Effector CD4-positive, alpha-beta T cell (primary cell): ENCODE results near the gene PRKCE.
"Not testable (repeated sequence)": the region's sequence is repeated elsewhere in the genome, so short reads cannot be mapped to it uniquely, and the experiment has no call there.

Source experiments
- DNase-seq: peaks from one replicate; pipeline ENCODE4 v3.0.0-alpha.2; 2020

The PRKCE gene

GRCh38 chr2:46216213-46216612, 564.7 kb downstream of the PRKCE start:
- no peak for DNase-seq

GRCh38 chr2:46223514-46223913, 572.0 kb downstream of the PRKCE start:
- not testable (repeated sequence) for DNase-seq

- no peak for DNase-seq
Observed at GRCh38 chr2:46225150-46225625, 573.7 kb downstream of the PRKCE start.

DNA sequence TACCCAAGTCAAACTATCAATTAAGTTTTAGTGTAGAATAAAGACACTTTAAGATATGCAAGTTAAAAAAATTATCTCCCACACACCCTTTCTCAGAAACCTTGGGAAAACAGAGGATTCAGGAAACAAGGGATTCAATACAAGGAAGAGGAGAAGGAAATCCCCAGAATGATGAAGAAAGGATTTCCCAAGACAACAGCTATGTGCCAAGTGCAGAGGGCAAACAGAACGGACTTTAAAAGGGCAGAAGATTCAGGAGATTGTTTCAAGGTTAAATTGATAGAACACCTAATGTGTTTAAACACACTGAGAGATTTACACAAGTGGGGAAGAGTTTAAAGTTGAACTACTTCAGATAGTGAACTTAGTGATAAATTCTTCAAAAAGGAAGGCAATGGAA, 574.3 kb downstream of the PRKCE start:
- no peak for DNase-seq

GRCh38 chr2:46226620-46227019, 575.1 kb downstream of the PRKCE start:
- no peak for DNase-seq

DNA sequence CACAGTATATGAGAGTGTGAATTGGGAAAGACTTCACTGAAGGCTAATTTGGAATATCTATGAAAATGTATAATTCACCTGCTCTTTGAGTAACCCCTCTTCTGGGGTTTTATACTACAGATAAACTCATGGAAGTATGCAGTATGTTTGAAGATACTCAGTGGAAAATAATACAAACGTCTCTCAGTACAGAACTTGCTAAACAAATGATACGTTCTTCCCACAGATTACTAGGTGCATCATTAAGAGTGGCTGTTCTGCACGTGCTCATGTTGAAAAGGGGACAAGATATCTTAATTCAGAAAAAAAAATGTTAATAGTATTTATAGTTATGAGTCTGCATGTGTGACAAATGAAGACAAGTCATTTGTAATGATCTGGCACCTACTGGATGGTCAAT, 575.5 kb downstream of the PRKCE start:
- no peak for DNase-seq

DNA sequence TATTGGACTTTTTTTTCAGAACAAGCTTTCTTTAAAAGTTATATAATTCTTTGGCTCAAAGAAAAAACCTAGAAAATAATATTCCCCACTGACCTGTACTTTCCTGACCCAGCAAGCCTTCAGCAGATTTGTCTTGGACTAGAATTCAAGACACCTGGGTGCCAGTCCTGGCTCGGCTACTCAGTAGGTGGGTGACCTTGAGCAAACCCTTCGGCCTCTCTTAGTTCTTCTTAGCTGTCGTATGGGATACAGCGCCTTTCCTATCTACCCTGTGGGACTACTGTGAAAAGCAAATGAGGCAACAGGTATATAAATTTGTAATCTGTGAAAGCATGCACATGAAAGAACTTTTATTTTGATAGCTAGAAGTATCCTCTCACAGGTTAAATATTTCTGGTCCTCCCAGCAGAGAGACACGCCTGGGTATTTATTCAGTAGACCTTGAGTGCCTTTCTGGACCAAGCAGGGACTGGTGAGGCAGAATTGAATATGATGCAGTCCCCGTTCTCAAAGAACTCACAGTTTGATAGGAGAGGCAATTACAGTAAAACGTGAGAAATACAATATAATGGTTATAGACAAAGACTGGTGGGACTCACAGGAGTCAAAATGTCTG, 576.3 kb downstream of the PRKCE start:
- no peak for DNase-seq

DNA sequence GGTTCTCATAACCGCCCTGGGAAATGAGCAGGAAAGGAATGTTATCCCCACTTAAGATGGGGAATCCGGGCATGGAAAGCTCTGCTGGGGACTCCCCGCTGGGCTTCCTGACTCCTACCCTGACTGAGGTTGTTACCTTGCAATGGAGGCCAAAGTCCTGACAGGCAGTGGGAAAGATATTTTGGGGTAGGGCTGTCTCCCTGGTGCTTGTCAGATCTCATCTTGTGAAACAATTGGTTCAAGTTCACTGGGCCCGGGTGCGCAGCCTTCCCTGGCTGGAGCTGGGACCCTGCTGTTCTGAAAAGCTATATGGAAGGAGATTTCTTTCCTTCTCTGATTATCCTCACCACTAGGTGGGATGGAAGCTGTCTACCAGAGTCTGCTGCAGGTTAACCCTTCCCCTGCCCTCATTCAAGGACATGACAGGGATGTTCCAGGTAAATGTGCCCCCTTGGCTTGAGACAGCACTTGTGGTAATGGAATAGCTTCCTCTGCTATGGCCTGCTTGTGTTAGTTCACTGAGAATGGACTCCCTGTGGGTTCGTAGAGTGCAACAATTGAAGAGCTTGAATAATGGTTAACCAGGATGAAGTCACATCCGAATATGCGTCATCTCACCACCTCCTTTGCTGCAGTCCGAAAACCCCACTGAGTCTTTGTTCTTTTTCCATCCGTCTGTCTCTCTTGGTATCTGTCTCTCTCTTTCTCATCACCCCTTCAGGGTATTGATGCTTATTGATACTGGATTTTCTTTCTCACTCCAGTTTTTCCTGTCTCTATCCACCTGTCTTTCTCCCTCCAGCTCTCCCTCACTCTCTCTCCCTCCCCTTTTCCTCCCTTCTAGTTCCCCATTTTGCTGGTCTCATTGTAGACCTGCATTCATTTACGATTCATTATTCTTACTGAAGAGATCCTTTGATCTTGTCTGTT, 577.9 kb downstream of the PRKCE start:
- no peak for DNase-seq

GRCh38 chr2:46230115-46230571, 578.7 kb downstream of the PRKCE start:
- DNase-seq: no peak

- no peak for DNase-seq
Observed at GRCh38 chr2:46230677-46231425, 579.4 kb downstream of the PRKCE start.

GRCh38 chr2:46231721-46232120, 580.2 kb downstream of the PRKCE start:
- DNase-seq: no peak

GRCh38 chr2:46232860-46233259, 581.4 kb downstream of the PRKCE start:
- no peak for DNase-seq

DNA sequence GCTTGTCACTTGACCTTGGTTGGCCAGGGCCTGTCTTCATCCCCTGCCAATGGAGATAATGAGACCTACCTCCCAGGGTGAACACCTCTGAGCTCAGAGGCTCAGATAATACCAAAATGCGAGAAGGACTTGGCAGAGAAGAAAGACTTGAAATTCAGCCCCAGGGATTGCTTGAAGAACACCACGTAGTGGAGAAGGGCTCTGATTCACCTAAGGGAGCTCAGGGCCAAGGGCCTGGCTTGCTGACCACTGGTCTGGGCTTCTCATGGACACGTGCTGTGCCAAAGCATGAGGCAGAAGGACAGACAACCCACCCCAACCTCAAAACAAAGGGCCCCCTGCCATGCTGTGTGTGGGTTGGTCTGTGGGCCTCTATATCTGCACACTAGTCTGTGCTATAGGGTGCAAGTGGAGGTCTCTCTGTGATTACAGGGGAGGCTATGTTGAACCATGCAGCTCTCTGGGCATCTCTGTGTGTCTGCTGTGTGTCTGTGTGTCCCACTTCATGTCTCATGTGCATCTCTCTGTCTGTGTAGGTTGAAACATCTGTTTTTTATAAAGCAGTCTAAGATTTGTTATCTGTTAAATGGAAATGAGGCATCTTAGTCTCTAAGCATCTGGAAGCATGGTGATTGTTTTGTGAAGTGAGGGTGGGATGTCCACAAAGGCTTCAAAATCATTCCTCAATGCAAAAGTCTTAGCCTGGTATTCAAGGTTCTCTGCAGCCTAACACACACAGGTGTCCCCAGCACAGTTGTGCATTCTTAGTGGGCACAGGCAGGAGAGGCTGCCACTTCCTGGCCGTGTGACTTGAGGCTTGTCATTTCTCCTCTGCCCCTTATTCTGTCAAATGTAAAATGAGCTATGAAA, 584.8 kb downstream of the PRKCE start:
- DNase-seq: no peak

- no peak for DNase-seq
Observed at GRCh38 chr2:46236876-46237859, 585.7 kb downstream of the PRKCE start.
